GM19025 (cell line): ENCODE measurements around the gene ALOXE3.

Experiments used
- ATAC-seq: cut with Tn5 transposase; IDR thresholded peaks from one replicate; pipeline ENCODE4 v1.9.1; 2021; ENCODE audit warnings: mild to moderate bottlenecking, low read depth, moderate library complexity; ENCODE audit not compliant: unreplicated experiment

ALOXE3 gene

GRCh38 chr17:8154608-8155155 lies 36.4 kb upstream of the ALOXE3 start:
- no peak for ATAC-seq

GRCh38 chr17:8153957-8154607 lies 35.8 kb upstream of the ALOXE3 start:
- no peak for ATAC-seq

DNA sequence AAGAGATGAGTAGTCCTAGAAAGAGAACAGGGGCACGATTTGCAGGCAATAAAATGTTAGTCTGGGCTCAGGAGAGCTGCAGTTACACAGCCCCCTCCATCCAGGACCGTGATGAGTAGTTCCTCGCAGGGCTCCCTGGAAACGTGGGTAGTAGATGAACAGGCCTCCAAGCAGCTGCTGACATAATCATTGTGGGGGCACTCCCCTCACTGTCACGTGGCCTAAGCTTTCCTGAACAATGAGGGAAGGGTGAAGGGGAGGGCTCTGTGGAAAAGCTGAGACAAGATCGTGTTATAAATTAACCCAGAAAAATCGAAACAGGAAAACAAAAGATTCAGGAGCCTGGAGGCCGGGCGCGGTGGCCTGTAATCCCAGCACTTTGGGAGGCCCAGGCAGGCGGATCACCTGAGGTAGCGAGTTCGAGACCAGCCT lies 35.2 kb upstream of the ALOXE3 start:
- ATAC-seq = no peak

- no peak for ATAC-seq
Measured at GRCh38 chr17:8153031-8153451, 34.7 kb upstream of the ALOXE3 start.

DNA sequence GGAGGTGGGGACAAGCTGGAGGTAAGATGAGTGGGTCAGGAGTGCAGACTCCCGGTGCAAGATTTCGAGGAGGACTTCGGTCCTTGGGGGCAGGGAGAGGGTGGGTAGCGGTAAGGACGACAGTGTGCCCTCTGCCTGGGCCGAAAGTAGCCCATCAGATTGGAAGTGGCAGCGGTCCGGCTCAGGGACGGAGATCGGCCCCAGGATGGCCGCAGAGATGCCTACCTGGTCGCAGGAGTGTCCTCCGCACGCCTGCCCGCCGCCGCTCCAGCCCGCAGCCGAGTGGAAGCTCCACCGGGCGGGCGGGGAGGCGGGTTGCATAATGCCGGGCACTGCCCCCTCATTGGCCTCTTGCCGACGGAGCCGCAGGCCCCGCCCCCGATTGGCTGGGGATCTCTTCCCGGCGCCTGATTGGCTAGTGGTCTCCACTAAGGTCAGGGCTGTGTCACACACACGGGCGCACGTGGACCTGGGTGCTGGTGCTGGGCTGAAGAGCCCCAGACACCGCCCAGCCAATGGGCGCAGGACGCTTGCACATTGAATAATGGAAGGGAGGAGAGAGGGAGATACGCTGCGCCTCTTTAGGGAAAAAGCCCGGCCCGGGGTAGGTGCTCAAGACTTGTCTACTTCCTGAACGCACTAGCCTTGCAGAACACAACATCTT lies 33.9 kb upstream of the ALOXE3 start, which contains the start of gene PER1:
PER1 (minus strand) TSS at position 293 of the 664 bp plus-strand sequence. CDS start 1,698 bp downstream, outside the sequence.
- ATAC-seq = no peak

DNA sequence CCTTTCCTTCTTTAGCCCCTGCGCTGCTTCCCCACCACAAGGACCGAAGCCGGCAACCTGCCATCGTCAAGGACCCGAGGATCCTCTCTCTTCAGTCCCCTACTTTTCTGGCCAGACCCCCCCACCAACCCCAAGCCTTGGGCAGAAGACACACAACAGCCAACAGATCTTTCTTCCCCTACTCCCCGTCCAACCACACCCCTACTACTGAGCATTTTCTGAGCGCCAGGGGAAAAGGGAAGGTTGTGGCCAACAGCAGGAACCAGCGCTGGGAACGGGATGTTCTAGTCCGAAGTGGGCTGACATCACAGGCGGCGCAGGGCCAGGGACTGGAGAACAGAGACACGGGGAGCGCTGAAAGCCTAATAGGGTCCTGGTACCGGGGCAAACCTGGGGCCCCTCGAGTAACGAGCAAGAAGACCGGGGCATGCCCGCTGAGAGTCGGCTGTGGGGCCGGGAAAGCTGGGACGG lies 33.4 kb upstream of the ALOXE3 start:
- no peak for ATAC-seq

- ATAC-seq = peak; percentile 51
Measured at GRCh38 chr17:8151120-8151640, 32.9 kb upstream of the ALOXE3 start.

GRCh38 chr17:8150194-8151119 lies 32.1 kb upstream of the ALOXE3 start:
- ATAC-seq = no peak

- ATAC-seq = no peak
Measured at GRCh38 chr17:8149419-8150193, 31.3 kb upstream of the ALOXE3 start.

DNA sequence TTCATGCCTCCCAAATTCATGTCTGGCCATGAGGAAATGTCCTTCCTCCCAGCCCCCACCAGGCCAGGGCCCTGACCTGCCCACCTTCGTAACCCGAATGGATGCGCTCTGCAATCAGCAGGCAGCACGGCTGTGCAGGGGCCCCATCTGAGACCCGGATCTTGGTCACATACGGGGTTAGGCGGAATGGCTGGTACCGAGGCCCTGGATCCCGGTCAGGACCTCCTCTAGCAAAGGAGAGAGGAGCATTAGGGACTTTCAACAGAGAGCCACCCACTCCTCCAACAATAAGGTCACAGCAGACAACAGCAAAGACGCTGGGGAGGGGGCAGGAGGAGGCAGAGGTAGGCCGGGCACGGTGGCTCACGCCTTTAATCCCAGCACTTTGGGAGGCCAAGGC lies 30.2 kb upstream of the ALOXE3 start:
- no peak for ATAC-seq

GRCh38 chr17:8147805-8148404 lies 29.6 kb upstream of the ALOXE3 start:
- ATAC-seq = no peak

- no peak for ATAC-seq
Measured at GRCh38 chr17:8147141-8147804, 29.0 kb upstream of the ALOXE3 start.

GRCh38 chr17:8146381-8147140 lies 28.2 kb upstream of the ALOXE3 start:
- ATAC-seq = no peak

DNA sequence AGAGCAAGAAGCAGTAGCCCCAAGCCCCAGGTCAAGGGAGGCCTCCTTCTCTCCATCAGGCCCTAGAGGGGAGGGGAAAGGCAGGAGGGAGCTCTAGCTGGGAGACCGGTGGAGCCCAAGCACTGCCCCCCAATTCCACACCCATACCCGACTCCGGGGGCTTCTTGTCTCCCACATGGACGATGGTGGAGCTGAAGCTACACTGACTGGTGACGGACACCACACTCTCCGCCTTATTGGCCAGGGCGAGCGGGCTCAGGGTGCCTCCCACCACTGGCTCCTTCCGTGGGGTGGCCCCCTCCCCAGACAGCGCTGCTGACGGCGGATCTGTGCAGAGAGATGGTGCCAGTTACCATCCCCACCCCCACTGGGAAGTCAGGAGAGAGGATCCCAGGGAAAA lies 27.5 kb upstream of the ALOXE3 start:
- ATAC-seq = no peak

DNA sequence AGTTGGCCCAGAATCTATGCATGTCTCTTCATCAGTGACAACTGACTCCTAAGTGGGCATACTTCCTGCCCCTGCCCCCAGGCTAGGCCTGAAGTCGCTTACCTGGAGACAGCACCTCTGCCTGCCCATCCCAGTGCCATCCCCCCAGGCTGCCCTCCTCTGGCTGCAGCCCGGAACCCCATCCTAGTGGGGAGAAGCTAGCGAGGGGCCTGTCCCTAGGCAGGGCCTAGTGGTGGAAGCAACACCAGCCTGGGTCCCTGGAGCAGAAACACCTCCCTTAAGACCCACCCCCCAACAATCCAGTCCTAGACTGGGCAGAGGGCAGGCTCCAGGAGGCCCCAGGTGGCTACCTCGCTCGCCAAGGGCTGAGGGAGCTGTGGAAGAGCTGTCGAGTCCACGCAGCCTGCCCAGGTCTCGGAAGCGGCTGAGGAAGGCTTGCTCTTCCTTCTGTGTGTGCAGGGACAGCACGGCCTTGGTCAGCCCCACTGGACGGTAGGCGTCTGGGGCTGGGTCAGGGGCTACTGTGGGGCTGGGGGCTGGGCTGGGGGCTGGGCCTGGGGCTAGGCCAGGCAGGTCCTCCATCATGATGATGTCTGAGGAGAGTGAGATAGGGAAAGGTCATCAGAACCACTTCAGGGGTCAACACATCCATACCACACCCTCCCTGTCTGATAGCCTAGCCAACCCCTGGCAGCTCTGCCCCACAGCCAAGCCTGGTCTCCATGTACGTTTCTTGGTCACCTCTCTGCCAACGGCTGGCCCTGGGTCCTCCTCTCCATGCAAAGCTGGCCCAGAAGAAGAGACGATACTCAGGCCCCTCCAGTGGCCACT lies 26.3 kb upstream of the ALOXE3 start:
- ATAC-seq = no peak

DNA sequence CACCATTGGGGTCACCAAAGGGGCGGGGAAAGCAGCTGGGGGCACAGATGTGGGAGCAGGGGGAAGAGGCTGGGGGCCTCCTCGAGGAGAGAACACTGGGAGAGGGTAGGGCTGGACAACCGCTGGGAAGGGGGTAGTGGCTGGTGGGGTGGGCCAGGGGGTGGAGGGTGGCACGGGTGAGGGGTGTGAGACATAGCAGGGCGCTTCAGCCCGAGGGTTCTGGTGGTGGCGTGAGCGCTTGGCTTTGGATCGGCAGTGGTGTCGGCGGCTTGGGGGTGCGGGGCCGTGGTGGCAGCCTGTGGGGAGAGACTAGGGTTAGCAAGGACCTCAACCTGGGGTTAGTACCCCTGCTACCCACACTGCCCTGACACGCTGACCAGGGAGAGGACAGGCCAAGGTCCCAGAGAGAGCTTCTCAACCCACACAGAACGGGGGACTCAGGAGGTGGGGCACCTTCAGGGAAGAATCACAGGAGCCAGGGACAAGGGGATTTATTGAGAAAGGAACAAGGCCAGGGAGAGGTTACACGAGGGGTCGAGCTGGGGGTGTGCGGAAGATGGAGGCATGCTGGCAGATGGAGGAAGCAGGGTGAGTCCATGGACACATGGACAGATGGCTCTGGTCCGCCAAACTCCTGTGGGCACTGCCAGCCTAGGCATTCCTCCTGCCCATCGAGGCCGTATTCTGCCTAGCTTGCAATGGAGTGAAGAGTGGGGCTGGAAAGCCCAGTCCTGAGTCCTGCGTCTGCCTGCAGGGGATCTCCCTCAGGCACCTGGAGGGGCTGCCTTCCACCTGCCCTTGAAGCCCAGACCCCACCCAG lies 25.5 kb upstream of the ALOXE3 start:
- ATAC-seq = no peak
